GM18505 (cell line): Measurements from ENCODE around the gene ABCB11.
"Not testable (repeated sequence)": the region's sequence is repeated elsewhere in the genome, so short reads cannot be mapped to it uniquely, and the experiment has no call there.

Experiments used
- ATAC-seq: cut with Tn5 transposase; IDR thresholded peaks from one replicate; pipeline ENCODE4 v1.9.1; 2021; ENCODE audit not compliant: unreplicated experiment
- POLR2A ChIP-seq: IDR thresholded peaks from 4 replicates; pipeline ENCODE4 v1.6.1; 2011; ENCODE audit warnings: borderline replicate concordance; ENCODE audit not compliant: insufficient read depth, insufficient read length; ENCODE audit errors: extremely low read depth

ABCB11 gene

DNA sequence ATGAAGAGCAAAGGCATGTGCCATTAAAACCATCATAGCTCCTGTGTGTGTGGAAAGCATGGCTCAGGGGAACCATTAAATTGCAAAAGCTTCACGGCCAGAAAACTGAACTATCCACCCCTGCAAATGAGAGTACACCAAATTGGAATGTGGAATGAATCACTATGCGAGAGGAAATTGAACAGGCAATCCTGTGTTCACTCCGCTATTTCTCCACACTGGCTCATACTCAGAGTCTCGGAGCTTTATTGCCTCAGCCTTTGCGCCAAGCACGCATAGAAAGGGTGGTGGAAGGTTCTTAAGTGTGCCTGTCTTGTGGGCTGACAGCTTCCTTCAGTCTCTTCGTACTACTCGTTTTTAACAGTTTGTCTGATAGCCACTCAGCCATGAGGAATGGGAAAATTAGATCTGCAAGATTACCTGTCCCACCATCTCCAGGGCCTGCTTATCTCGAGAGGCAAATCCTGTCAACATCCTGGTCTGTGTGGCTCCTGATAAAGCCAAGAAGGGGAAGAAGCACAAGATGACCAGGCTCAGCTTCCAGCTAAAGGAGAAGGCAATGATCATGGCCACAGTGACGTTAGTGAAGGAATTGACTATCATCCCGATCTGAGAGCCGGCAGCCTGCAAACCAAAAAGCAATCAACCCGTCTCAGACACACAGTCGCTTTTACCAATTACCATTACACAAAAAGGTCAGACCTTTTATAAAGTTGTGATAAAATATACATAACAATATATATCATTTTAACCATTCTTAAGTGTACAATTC, 95.1 kb downstream of the ABCB11 start:
- no peak for ATAC-seq
- no peak for TF ChIP-seq POLR2A

DNA sequence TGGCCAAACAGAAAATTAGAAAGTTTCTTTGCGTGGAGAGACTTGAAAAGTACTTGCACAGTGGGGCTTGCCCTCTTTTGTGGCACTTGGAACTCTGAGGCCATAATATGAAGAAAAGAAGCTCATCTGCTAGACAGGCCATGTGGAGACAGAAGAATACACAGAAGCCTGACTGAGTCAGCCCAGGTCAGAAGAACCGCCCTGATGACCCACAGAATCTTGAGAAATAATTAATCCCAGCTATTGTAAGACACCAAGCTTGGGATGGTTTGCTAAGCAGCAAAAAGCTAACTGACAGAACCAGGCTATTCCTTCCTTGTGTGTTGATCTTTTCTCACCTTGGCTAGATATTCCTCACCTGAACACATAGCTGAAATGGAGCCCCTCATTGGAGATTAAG, 96.3 kb downstream of the ABCB11 start:
- no peak for ATAC-seq
- TF ChIP-seq POLR2A: no peak

DNA sequence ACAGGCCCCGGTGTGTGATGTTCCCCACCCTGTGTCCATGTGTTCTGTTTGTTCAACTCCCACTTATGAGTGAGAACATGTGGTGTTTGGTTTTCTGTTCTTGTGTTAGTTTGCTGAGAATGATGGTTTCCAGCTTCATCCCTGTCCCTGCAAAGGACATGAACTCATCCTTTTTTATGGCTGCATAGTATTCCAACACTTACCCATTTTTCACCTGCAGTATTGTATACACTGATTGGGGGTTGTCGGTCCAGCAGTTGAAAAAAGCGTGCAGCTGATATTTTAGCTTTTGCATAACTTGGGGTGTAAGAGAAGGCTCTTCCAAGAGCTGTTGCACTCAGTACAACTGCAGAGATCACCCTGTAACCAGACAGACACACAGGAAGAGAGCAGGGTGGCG, 99.0 kb downstream of the ABCB11 start:
- ATAC-seq: not testable (repeated sequence)

GRCh38 chr2:168930242-168930641, 100.9 kb downstream of the ABCB11 start:
- no peak for TF ChIP-seq POLR2A
- no peak for ATAC-seq

DNA sequence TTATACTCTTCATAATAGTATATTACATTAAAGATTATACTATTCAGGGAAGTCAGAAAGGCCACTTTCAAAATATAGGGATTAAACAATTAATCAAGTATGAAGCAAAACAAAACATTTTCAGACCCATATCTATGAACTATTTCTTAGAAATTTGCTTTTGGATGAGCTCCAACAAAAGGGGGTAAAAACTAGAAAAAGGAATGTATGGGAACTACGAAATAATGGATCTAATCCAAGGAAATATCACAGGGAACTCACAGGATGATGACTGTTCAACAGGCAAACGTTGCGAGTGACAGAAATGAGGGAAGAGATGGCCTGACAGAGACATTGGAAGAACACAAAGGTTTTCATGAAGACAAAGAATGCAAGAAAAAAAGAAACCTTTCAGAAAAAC, 102.1 kb downstream of the ABCB11 start:
- ATAC-seq: no peak
- no peak for TF ChIP-seq POLR2A

DNA sequence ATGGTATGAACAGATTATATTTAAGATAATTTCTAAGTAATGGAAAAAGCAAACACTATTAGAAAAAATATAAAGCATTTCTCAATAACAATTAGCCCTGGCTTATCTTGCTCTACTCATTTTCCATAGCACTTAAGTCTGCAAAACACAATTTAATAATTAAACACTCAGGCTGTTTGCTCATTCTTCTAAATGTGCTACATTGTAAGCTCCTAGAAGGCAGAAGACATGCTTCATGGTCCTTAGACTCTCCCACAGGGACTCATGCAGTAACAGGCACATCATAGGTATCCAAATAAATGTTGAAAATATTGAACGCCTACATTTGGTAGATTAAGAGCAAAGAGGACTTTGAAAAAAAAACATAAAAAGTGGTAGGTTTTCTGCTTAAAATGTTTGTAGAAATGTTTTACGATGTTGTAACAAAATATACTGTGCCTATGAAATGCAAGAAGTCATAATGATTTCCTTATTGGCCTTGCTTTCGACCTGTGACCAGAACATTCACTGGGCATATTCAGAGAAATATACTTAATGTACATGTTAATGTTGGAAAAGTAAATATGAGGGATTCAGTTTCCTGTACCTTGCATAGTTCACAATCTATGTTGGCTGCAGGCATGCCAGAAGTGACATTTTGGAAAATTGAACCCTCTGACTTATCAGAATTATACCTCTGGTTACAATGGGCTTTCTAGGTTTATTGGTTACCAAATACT, 102.9 kb downstream of the ABCB11 start:
- no peak for ATAC-seq
- TF ChIP-seq POLR2A: no peak

GRCh38 chr2:168926621-168927386, 104.3 kb downstream of the ABCB11 start:
- no peak for TF ChIP-seq POLR2A
- ATAC-seq: no peak

DNA sequence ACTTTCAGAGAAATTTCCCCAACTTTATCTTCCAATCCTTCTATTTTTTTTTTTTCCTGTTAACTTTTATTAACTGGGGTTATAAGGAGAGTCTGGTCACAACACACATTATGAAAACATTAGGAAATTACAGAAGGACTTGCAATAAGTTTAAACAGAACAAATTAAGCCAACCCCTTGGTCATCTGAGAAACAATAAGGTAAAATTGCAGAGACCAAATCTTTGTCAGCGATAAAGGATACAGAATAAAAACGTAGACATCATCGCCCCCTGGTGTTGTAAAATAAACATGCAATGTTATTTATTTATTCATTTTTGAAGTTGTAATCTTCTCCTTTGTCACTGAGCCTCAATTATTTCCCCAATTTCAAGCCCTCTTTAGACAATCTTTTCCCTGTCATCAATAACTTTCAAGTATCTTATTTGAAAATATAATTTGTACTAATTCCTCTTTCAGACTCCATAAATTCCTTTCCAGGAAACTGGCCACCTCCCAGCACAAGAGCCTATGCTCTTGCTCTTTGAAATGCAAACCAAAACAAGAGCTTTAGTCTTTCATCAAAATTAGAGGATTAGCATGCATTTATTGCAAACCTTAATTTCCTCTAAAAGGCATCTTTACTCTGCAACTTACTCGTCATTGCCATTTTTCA, 110.5 kb downstream of the ABCB11 start:
- ATAC-seq: no peak

DNA sequence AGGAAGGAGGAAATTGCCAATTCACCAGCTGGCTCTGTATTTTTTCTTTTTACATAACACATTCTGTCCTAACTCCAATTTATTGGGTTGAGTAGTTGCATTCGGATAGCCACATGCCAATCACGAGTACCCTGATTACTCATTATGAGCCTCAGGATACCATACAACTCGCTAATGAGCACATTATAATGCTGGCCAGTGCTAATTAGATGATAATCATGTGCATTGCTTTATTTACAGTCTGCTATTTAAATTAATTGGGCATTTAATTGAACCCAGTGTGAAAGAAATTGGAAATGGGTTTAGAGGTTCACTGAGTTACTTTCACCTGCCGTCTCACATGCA, 114.8 kb downstream of the ABCB11 start:
- ATAC-seq: no peak
- no peak for TF ChIP-seq POLR2A

More for the DNA sequence above, 110.5 kb downstream of the ABCB11 start:
- TF ChIP-seq POLR2A: no peak

DNA sequence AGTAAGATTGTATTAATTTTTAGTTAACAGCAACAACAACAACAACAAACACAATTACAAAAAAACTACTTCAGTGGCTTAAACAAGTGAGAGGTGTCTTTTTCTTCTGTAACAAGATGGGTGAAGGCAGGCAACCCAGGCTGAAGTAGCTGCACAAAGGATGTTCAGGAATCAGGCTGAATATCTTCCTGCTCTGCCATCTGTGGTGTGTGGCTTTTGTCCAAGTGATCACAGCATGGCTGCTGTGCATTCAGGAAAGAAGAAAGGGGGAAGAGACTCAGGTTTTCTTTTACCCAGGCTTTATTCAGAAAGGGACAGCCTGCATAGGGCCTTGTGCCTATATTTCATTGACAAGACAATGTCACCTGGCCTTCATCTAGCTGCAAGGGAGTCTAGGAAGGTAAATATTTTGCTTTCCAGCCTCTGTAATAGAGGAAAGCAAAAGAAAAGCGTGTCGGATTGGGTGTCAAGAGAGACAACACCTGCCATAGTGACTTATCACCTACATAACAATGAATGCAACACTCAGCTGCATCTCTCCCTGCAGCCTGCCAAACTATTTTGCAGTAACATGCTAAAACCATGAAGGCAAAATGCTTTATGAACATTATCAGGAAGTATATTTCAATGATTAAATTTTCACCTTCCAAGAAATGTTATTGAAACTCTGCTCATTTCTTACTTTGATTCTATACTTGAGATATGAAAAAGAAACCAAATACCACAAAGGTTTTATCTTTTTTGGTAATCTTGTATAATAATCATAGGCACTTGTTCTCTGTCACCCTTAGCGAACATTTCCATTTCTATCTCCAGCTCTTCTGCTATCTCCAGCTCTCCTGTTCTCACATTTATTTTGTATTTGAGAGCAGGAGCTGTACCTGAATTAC, 115.4 kb downstream of the ABCB11 start:
- no peak for ATAC-seq
- TF ChIP-seq POLR2A: no peak

DNA sequence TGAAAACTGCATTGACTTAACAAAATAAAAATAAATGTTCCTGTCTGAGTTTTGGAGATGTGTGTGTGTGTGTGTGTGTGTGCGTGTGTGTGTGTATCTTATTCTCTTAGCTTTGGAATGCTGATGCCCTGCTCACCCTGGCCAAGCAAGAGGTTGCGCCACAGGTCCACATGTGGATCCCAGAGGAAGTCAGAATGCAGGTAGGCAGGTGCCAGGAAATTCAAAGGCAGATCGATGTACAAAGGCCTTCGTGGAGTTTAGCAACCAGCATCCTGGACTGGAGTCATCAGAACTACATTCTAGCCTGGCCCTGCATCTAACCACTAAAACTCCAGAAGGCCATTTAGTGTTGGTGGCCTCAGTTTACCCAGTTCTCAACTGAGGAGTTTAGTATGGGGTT, 117.6 kb downstream of the ABCB11 start:
- ATAC-seq: no peak
- TF ChIP-seq POLR2A: no peak

- ATAC-seq: no peak
Measured at GRCh38 chr2:168912901-168913369, 118.2 kb downstream of the ABCB11 start.

More at GRCh38 chr2:168912901-168913369, 118.2 kb downstream of the ABCB11 start:
- TF ChIP-seq POLR2A: no peak
